WTC11 (cell line): ENCODE results near the gene PRRX1. TPM values are rescaled to one million over a fixed set of nuclear protein-coding genes. Genes with fewer than 3 reads are reported as not detected.

Source experiments
- ATAC-seq: fragments of 200-7000 bp; cut with Tn5 transposase; 2 replicates; pipeline ENCODE4 v1.10.0; 2021; ENCODE audit warnings: mild to moderate bottlenecking, moderate library complexity
- CTCF ChIA-PET: fragments of 300-600 bp; sonication (Branson Sonifier 250); formaldehyde crosslinking; loops from one replicate; lab custom pipeline; 2021; ENCODE audit warnings: antibody characterized with exemption; lab: Charles Lee
- POLR2A ChIA-PET: fragments of 350-600 bp; sonication (Branson Sonifier 250); formaldehyde crosslinking; loops from one replicate; lab custom pipeline; 2021; ENCODE audit warnings: antibody characterized with exemption; lab: Charles Lee
- DNase-seq: peaks from one replicate; pipeline ENCODE4 v3.0.0; 2021; ENCODE audit warnings: low spot score
- H3K27ac Mint-ChIP-seq: 2 replicates; pipeline ENCODE4 v1.8.0; 2021; ENCODE audit warnings: mixed read lengths
- H3K27me3 Mint-ChIP-seq: 2 replicates; pipeline ENCODE4 v1.8.0; 2021; ENCODE audit warnings: low read depth, mild to moderate bottlenecking, moderate library complexity, mixed read lengths
- H3K36me3 Mint-ChIP-seq: 2 replicates; pipeline ENCODE4 v1.8.0; 2021; ENCODE audit warnings: mixed read lengths
- H3K4me1 Mint-ChIP-seq: 2 replicates; pipeline ENCODE4 v1.8.0; 2022; ENCODE audit warnings: mixed read lengths
- H3K4me3 Mint-ChIP-seq: 2 replicates; pipeline ENCODE4 v1.8.0; 2021; ENCODE audit warnings: mild to moderate bottlenecking, moderate library complexity, mixed read lengths
- H3K9me3 Mint-ChIP-seq: 2 replicates; pipeline ENCODE4 v1.8.0; 2021; ENCODE audit warnings: mixed read lengths
- ESRRA ChIP-seq: sonication (generic); formaldehyde crosslinking; IDR thresholded peaks from 2 replicates; pipeline ENCODE4 v1.8.1; 2022; ENCODE audit warnings: mild to moderate bottlenecking, missing genetic modification reagents, borderline replicate concordance
- FOXK1 ChIP-seq: sonication (generic); formaldehyde crosslinking; IDR thresholded peaks from 2 replicates; pipeline ENCODE4 v1.8.0; 2022; ENCODE audit warnings: mild to moderate bottlenecking, moderate library complexity, missing genetic modification reagents
- FOXP1 ChIP-seq: sonication (generic); formaldehyde crosslinking; IDR thresholded peaks from 2 replicates; pipeline ENCODE4 v1.8.0; 2022; ENCODE audit warnings: missing genetic modification reagents, mild to moderate bottlenecking, moderate library complexity, borderline replicate concordance
- JAZF1 ChIP-seq: fragments of 250-450 bp; sonication (Bioruptor Pico); IDR thresholded peaks from 2 replicates; pipeline ENCODE4 v1.9.0; 2021; ENCODE audit warnings: moderate library complexity, mild to moderate bottlenecking, inconsistent platforms
- JUN ChIP-seq: sonication (generic); formaldehyde crosslinking; IDR thresholded peaks from 2 replicates; pipeline ENCODE4 v1.8.0; 2023; ENCODE audit warnings: mild to moderate bottlenecking, missing genetic modification reagents
- NFE2L1 ChIP-seq: sonication (generic); formaldehyde crosslinking; IDR thresholded peaks from 2 replicates; pipeline ENCODE4 v1.8.1; 2023; ENCODE audit warnings: missing genetic modification reagents
- NFYB ChIP-seq: sonication (generic); formaldehyde crosslinking; conservative IDR thresholded peaks from 2 replicates; pipeline ENCODE4 v1.8.0; 2022; ENCODE audit warnings: low read depth, missing genetic modification reagents
- NR1H2 ChIP-seq: sonication (generic); formaldehyde crosslinking; IDR thresholded peaks from 2 replicates; pipeline ENCODE4 v1.9.0; 2021; ENCODE audit warnings: mild to moderate bottlenecking, moderate library complexity, missing genetic modification reagents
- OVOL2 ChIP-seq: fragments of 250-450 bp; sonication (Bioruptor Pico); IDR thresholded peaks from 2 replicates; pipeline ENCODE4 v1.9.0; 2021; ENCODE audit warnings: mild to moderate bottlenecking, borderline replicate concordance
- SMAD4 ChIP-seq: sonication (generic); formaldehyde crosslinking; IDR thresholded peaks from 2 replicates; pipeline ENCODE4 v1.8.0; 2022; ENCODE audit warnings: mild to moderate bottlenecking, missing genetic modification reagents
- TEAD4 ChIP-seq: sonication (generic); formaldehyde crosslinking; IDR thresholded peaks from 2 replicates; pipeline ENCODE4 v1.8.0; 2022; ENCODE audit warnings: mild to moderate bottlenecking, missing genetic modification reagents
- ZNF232 ChIP-seq: sonication (generic); formaldehyde crosslinking; IDR thresholded peaks from 2 replicates; pipeline ENCODE4 v1.8.0; 2022; ENCODE audit warnings: mild to moderate bottlenecking, missing genetic modification reagents
- total RNA-seq: library from RNA; stranded (reverse); gene quantifications from 3 replicates; pipeline ENCODE4 v1.2.3, GENCODE V29; 2021
- TF ChIP-seq, protein P1 (sequence below): sonication (generic); formaldehyde crosslinking; conservative IDR thresholded peaks from 2 replicates; pipeline ENCODE4 v1.8.1; 2023; ENCODE audit warnings: mild to moderate bottlenecking, low read depth, missing genetic modification reagents, moderate library complexity
- TF ChIP-seq, protein P2 (sequence below): sonication (generic); formaldehyde crosslinking; IDR thresholded peaks from 2 replicates; pipeline ENCODE4 v1.8.0; 2022; ENCODE audit warnings: mild to moderate bottlenecking, missing genetic modification reagents
- TF ChIP-seq, protein P3 (sequence below): sonication (generic); formaldehyde crosslinking; IDR thresholded peaks from 2 replicates; pipeline ENCODE4 v1.8.0; 2022; ENCODE audit warnings: mild to moderate bottlenecking, missing genetic modification reagents
- TF ChIP-seq, protein P4 (sequence below): fragments of 250-450 bp; sonication (Bioruptor Pico); IDR thresholded peaks from 2 replicates; pipeline ENCODE4 v1.9.0; 2021; ENCODE audit warnings: mild to moderate bottlenecking

PRRX1 gene
- total RNA-seq, 1 experiment from 2014 or later: 0.31 TPM

DNA sequence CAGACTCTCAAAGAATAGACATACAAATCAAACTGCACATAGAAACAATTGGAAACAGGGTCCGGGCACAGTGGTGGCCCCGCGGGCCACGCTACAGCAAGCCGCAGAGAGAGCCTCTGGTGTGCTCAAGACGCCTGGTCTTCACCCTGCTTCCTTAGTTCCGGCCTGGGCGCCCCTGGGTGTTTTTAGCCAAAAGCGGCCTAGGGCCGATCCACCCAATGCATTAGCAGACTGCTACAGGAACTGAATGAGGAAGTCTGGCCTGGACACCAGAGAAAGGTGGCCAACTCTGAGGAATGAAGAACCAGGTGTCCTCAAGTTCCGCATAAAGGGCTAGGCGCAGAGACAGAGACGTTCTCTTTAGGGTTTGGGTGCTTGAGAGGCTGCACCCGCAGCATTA is 1.7 kb downstream of the PRRX1 start:
- TF ChIP-seq NFYB (no peak), FOXK1 (CRISPR knock-in tag) (no peak), OVOL2 (CRISPR knock-in tag) (no peak), JUN (no peak), NR1H2 (no peak), SMAD4 (no peak)
- TF ChIP-seq, protein P1, sequence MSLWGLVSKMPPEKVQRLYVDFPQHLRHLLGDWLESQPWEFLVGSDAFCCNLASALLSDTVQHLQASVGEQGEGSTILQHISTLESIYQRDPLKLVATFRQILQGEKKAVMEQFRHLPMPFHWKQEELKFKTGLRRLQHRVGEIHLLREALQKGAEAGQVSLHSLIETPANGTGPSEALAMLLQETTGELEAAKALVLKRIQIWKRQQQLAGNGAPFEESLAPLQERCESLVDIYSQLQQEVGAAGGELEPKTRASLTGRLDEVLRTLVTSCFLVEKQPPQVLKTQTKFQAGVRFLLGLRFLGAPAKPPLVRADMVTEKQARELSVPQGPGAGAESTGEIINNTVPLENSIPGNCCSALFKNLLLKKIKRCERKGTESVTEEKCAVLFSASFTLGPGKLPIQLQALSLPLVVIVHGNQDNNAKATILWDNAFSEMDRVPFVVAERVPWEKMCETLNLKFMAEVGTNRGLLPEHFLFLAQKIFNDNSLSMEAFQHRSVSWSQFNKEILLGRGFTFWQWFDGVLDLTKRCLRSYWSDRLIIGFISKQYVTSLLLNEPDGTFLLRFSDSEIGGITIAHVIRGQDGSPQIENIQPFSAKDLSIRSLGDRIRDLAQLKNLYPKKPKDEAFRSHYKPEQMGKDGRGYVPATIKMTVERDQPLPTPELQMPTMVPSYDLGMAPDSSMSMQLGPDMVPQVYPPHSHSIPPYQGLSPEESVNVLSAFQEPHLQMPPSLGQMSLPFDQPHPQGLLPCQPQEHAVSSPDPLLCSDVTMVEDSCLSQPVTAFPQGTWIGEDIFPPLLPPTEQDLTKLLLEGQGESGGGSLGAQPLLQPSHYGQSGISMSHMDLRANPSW (CRISPR knock-in tag): no peak
- POLR2A ChIA-PET: no interaction called here
- Mint-ChIP-seq H3K27ac (no peak overlapping the region), H3K36me3 (no peaks in the 10 kb centered on the region), H3K9me3 (no peaks in the 10 kb centered on the region), H3K4me1 (peaks cover 65% of the 10 kb centered on the region), H3K4me3 (peak overlapping the region; percentile 75), H3K27me3 (peaks cover 100% of the 10 kb centered on the region)
- CTCF ChIA-PET: interaction anchor here (0.9 kb wide), 1 partner anchor 82 kb away, joined by 3 read pairs; no protein-coding TSS in a partner anchor
- DNase-seq (no peak), ATAC-seq (no peak)

DNA sequence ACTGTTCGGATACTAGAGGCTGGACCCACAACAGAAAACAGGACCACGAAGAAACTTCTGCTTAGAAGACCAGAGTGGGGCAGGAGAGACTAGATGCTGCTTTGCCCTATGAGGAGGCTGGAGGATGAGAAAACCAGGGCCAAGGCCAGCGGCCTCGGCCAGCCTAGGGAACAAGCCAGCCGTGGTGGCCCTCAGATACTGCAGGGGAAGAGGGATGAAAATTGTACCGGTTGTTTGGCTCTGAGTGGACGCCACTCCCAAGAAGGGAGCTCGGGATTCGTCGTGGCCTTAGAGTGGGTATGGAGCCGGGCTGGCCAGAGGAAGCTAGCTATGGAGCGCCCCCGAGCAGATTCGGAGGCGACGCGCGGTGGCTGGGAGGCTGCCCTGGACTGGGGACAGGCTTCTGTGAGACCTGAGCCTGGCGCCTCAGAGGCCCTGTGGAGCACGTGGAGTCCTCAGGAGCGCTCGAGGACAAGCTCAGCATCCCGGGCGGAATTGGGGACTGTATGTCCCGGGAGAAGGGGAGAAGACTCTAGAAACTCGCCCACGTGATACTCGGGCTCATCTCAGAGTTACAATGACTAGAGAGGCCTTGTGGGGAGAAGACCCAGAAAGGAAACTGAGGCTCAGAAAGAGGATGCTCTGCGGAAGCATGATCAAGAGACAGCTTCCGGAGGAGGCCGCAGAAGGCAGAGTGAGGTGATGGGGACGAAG is 2.8 kb downstream of the PRRX1 start:
- TF ChIP-seq ZNF232 (CRISPR knock-in tag): 0 out of 2 replicates have a peak, but pooled peaks have one; percentile 30
- TF ChIP-seq, protein P2, sequence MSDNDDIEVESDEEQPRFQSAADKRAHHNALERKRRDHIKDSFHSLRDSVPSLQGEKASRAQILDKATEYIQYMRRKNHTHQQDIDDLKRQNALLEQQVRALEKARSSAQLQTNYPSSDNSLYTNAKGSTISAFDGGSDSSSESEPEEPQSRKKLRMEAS: peak; percentile 84
- no peak for TF ChIP-seq NFE2L1 (CRISPR knock-in tag)
- TF ChIP-seq, protein P3, sequence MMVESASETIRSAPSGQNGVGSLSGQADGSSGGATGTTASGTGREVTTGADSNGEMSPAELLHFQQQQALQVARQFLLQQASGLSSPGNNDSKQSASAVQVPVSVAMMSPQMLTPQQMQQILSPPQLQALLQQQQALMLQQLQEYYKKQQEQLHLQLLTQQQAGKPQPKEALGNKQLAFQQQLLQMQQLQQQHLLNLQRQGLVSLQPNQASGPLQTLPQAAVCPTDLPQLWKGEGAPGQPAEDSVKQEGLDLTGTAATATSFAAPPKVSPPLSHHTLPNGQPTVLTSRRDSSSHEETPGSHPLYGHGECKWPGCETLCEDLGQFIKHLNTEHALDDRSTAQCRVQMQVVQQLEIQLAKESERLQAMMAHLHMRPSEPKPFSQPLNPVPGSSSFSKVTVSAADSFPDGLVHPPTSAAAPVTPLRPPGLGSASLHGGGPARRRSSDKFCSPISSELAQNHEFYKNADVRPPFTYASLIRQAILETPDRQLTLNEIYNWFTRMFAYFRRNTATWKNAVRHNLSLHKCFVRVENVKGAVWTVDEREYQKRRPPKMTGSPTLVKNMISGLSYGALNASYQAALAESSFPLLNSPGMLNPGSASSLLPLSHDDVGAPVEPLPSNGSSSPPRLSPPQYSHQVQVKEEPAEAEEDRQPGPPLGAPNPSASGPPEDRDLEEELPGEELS (CRISPR knock-in tag): peak; percentile 47; the same call in 1 of the 2 replicates
- no peak for TF ChIP-seq TEAD4
- Mint-ChIP-seq H3K27me3 (peaks cover 100% of the 10 kb centered on the region), H3K4me1 (peaks cover 66% of the 10 kb centered on the region), H3K9me3 (no peaks in the 10 kb centered on the region), H3K27ac (no peak overlapping the region), H3K36me3 (no peaks in the 10 kb centered on the region), H3K4me3 (peak overlapping the region; percentile 54)
- DNase-seq (peak; percentile 46), ATAC-seq (peak; percentile 8; the same call in 1 of the 2 replicates)
- CTCF ChIA-PET: interaction anchor here (1.1 kb wide), 1 partner anchor 22 kb away, joined by 3 read pairs; no protein-coding TSS in a partner anchor
- POLR2A ChIA-PET: interaction anchor here (0.6 kb wide), 1 partner anchor 188 kb away, joined by 3 read pairs; no protein-coding TSS in a partner anchor

DNA sequence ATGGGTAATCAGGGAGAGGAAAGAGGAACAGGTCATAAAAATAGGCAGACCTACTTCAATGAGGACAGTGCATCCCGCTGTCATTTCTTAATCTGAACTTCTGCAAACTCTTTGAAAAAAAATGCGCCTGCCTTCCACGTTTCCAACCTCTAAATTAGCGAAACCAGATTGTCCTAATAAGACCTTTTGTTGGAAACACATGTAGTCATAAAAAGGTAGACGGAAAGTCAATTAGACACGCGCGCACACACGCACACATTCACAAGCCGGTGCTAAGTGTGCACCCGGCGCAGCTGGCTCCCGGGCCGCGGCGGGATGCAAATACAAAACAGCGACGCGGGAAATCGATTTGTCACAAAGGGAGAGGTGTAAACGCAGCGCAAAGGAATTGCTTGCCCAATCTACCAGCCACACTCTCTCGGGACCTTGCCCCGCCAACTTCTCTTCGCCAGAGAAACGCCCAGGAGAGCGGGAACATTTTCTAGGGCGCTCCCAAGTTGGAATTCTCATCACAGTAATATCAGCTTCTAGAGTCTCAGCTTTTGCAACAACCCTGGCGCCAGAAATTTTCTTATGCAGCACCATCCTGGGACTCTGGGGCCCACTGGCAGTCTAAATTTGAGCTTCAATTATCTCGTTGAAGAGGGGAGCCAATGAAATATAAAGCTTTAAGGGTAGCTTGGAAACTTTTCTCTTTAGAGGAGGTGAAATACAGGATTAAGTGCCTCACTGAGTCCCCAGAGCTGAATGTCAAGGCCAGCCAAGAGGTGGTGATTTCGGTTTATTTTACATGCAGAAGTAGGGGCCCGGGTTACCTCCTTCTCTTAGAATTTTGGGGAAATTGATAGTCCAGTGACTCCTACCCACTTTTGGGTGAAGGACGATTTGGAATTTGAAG is 4.5 kb downstream of the PRRX1 start:
- DNase-seq: no peak
- peaks cover 60% of the 10 kb centered on the region for H3K4me1 Mint-ChIP-seq
- no peaks in the 10 kb centered on the region for H3K36me3 Mint-ChIP-seq
- ChIA-PET POLR2A (interaction anchor here (0.5 kb wide), 1 partner anchor 519 kb away, joined by 4 read pairs; no protein-coding TSS in a partner anchor), CTCF (interaction anchor here (1.8 kb wide), 1 partner anchor 230 kb away, joined by 4 read pairs; no protein-coding TSS in a partner anchor)
- peak overlapping the region; percentile 49 for H3K4me3 Mint-ChIP-seq
- no peak for TF ChIP-seq ESRRA (CRISPR knock-in tag)
- TF ChIP-seq, protein P3 (CRISPR knock-in tag): no peak
- no peak for TF ChIP-seq JAZF1 (CRISPR knock-in tag)
- no peak for TF ChIP-seq OVOL2 (CRISPR knock-in tag)
- TF ChIP-seq FOXP1 (CRISPR knock-in tag): no peak
- TF ChIP-seq, protein P4, sequence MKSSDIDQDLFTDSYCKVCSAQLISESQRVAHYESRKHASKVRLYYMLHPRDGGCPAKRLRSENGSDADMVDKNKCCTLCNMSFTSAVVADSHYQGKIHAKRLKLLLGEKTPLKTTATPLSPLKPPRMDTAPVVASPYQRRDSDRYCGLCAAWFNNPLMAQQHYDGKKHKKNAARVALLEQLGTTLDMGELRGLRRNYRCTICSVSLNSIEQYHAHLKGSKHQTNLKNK (CRISPR knock-in tag): no peak
- TF ChIP-seq, all 79 proteins: peak for 0
- peaks cover 100% of the 10 kb centered on the region for H3K27me3 Mint-ChIP-seq
- H3K9me3 Mint-ChIP-seq: no peaks in the 10 kb centered on the region
- no peak for ATAC-seq
- no peak overlapping the region for H3K27ac Mint-ChIP-seq
